ENCODE measurements around the gene HOXA5.

Gene HOXA5

DNA sequence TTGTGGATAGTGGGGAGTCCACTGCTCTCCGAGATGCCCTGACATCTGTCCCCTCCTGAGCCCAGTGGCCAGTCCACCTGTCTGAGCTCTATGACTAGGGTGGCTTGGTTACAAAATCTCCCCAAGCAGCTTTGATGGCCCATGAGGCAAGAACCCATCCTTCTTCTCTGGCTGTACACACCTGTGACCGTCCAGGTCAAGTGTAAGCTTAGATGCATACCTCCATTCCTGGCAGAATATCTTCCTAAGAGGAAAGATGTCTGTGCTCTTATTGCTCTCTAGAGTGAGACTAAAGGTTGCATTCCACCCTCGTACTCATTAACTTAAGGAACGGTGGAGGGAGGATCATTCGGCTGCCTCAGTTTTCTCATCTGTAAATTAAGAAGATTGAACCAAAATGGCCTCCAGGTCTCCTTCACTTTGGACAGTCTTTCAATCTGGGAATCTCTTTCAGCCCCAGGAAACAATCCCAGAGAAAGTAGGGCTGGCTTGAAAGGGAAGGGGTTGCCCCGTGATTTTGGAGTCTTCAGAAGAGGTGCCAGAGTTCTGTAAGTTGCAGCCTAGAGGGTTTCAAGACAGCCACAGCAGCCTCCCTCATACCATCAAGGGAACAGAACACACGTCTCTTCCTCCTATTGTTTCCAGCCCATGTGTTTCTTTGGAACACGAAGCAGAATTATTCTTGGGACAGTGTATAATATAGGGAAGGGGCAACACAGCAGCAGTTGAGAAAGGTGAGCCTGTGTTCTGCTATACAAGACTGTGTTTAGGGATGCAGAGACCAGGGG lies 18.4 kb downstream of the HOXA5 start:
- Histone ChIP-seq H3K27ac (no peak overlapping the region), H3K4me3 (no peak overlapping the region)
- TF ChIP-seq, protein P1, sequence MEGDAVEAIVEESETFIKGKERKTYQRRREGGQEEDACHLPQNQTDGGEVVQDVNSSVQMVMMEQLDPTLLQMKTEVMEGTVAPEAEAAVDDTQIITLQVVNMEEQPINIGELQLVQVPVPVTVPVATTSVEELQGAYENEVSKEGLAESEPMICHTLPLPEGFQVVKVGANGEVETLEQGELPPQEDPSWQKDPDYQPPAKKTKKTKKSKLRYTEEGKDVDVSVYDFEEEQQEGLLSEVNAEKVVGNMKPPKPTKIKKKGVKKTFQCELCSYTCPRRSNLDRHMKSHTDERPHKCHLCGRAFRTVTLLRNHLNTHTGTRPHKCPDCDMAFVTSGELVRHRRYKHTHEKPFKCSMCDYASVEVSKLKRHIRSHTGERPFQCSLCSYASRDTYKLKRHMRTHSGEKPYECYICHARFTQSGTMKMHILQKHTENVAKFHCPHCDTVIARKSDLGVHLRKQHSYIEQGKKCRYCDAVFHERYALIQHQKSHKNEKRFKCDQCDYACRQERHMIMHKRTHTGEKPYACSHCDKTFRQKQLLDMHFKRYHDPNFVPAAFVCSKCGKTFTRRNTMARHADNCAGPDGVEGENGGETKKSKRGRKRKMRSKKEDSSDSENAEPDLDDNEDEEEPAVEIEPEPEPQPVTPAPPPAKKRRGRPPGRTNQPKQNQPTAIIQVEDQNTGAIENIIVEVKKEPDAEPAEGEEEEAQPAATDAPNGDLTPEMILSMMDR (IDR thresholded peaks at IDR 0.05): no peak
- DNase-seq (ENCODE audit: low spot score): peak; percentile 26

DNA sequence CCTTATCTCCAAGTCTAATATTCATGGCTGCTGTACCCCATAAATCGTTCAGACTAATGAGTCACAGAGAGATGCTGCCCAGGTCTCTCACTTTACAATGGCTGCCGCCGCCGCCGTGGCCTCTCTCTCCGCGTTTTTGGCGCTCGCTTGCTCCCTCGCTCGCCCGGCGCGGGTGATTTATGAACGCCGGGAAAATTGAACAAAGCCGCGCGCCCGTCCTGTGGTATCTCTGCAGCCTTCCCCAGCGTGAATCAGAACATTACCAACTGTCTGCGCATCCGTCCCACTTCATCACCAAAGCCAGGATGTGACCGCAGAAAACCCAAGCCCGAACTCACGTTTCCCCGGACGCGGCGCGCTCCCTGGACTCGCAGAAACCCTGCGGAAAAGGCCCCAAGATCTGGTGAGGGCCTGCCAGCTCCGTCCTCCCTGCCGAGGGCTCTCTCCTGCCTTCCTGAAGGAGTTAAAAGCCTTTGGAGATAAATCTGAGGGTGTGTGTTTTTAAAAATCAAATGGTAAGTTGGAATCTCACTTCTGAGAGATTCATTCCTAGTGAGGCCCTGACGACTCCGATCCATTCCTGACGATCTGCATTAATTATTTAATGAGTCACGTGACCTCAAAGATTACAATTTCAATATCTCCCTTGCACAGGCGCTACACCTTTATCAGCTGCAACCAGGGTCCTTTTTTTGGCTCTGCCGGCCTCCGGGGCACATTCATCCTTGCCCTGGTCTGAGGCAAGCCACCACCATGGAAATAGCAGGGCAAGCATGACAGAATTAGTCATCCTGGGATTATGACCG lies 19.2 kb downstream of the HOXA5 start:
- H3K27ac ChIP-seq: no peak overlapping the region

DNA sequence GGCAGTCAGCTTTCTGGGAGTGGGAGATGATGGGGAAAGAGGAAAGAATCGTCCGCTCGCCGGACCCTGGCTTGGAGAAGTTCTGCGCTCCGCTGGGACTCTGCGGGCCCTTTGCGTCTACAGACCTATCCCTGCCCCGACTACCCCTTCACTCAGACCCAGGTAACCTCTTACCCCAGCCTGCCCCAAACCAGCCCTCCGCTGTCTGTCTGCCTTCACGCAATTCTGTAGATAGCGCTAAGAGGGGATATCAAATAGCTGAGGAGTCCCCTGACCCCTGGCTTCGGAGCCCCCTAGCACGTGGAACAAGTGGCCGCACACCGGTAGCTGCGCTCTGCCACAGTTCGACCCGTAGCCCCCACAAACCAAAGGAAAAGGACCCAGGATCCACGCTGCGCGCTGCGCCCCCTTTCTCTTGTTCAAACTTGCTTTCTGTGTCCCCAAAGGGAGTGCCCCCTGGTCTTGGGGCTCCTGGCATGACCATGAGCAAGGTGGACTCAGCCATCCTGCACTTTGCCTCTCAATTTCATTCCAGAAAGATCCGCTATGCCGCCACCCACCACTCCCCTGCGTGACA lies 19.9 kb downstream of the HOXA5 start:
- H3K27ac ChIP-seq: no peak overlapping the region

More for the DNA sequence above, 19.2 kb downstream of the HOXA5 start:
- TF ChIP-seq, protein P1 (IDR thresholded peaks at IDR 0.05): no peak
- H3K4me3 ChIP-seq: no peak overlapping the region
- DNase-seq (ENCODE audit: low spot score): peak; percentile 59

DNA sequence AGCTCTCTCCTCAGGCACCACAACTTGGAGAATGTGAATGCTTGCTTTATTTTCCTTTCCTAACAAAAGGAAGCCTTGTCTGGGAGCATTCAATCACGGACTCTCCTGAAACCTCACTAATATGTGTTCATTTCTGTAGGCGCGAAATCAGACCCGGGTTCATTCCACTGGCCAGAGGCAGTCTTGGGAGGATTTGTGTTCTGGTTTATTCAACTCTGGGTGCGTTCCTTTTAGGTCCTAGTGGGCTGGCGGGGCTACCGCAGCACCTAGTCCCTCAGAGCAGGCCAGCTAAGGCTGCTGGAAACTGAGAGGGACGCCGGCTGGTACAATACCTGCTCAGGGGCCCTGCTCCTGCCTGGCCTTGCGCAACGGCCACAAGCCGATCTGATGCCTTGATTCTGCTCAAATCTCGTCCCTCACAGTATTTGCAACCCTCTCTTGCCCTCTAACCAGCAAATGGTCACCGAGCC lies 20.4 kb downstream of the HOXA5 start:
- H3K4me3 ChIP-seq: no peak overlapping the region
- peak; percentile 50 for DNase-seq (ENCODE audit: low spot score)
- H3K27ac ChIP-seq: no peak overlapping the region
- TF ChIP-seq, protein P1 (IDR thresholded peaks at IDR 0.05): no peak

More for the DNA sequence above, 19.9 kb downstream of the HOXA5 start:
- H3K4me3 ChIP-seq: no peak overlapping the region
- TF ChIP-seq, protein P1 (IDR thresholded peaks at IDR 0.05): no peak
- peak; percentile 52 for DNase-seq (ENCODE audit: low spot score)

DNA sequence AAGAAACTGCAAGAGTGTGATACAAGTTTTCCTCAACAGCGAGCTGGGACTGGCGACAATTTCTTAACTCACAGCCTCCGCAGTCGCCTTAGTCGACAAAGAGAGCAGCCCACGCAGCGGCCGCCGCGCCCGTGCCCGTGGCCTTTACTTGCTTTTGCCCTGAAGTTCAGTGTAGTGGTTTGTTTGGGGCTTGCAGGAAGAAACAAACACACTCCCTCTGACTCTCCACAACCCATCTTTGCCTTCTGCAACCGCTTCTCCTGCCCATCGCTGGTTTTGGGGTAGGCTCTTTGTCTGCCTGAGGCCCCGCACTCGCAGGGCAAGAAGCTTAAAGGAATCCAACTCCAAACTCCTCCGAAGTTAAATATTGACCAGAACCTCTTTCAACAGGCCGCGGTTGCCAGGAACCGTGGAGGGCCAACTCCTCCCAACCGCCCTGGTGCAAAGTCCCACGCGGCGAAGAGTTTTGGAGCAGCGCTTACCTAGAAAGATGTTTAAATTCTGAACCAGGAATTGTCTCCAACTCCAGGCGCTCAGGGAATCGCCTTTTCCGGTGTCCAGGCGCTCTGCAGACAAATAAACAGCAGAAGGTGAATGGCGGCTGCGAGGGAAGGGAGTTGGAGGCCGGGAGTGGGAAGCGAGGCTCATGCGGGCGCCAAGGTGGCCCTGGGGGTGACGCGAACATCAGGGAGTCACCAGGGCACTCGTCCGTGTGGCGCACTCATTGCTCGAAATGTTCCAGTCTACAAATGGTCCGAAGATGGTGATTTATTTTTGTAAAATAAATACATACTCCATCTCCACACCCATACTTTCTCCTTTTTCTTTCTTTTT lies 21.2 kb downstream of the HOXA5 start:
- peak; percentile 62 for DNase-seq (ENCODE audit: low spot score)
- Histone ChIP-seq H3K4me3 (no peak overlapping the region), H3K27ac (peak overlapping the region in 1 of 2 donors; percentile 3)
- TF ChIP-seq, protein P1 (IDR thresholded peaks at IDR 0.05): no peak

DNA sequence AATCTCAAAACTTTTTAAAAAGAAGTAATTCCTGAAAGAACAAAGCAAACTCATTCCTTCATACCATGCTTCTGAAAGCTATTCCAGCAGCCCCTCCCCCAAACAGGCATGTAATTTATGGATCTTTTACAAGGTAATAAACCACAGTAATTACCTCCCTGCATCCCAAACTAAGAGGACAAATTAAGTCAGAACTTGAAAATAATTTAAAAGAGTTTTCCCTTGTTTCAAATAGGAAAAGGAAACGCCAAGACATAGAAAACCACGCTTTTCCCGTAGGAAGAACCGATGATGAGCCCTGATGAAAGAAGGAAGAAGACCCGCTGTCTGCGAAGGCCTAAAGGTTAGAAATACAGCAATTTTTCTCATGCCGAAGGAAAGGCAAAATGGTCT lies 21.8 kb downstream of the HOXA5 start:
- H3K4me3 ChIP-seq: no peak overlapping the region
- TF ChIP-seq, protein P1 (IDR thresholded peaks at IDR 0.05): no peak
- DNase-seq (ENCODE audit: low spot score): no peak
- H3K27ac ChIP-seq: no peak overlapping the region
